ENCODE results near the gene FBXO41. TPM values are rescaled to one million over a fixed set of nuclear protein-coding genes. Genes with fewer than 3 reads are reported as not detected.

Gene FBXO41
- total and polyA plus RNA-seq, 2 donors (not counting 3 experiments of a cell fraction or from before 2014, with no cell fraction given), result 0.88 to 1.5 TPM

- DNase-seq (ENCODE audit: low read depth, low spot score), result peak; percentile 81
- ChIA-PET POLR2A (interaction anchor here (1.0 kb wide), 1 partner anchor 18 kb away, joined by 3 read pairs; the partner anchor contains the start of gene PRADC1), CTCF (interaction anchor here (0.6 to 2.7 kb wide), 6 partner anchors 37 to 321 kb away, joined by 3 to 100 read pairs (median 4); no protein-coding TSS in a partner anchor)
- intact Hi-C loops (cut with micrococcal nuclease), result loop anchor here (1.0 kb wide), 2 partner anchors 19 to 37 kb away; partner anchors contain the start of gene PRADC1
- dilution Hi-C loops (cut with MboI; ENCODE audit: extremely low pct_ligation_motif_present, low sequenced_read_pairs), result no loop called here
- BruUV-seq (replicated peaks), result TSS peak; percentile 60
- peak within 1 kb of the TSS; percentile 85 for H2AFZ ChIP-seq (ENCODE audit: low read depth, low read length)
- H3K9me1 ChIP-seq (replicated peaks; ENCODE audit: control insufficient read depth, extremely low read depth, insufficient read depth, low read length), result no peaks in the 10 kb centered on the region
- peaks cover 9% of the 10 kb centered on the region for H3K4me1 ChIP-seq (ENCODE audit: control insufficient read depth, extremely low read depth, insufficient read depth, low read length)
- H3K9ac ChIP-seq (replicated peaks; ENCODE audit: extremely low read depth, insufficient read depth, low read length), result peak within 1 kb of the TSS; percentile 86
- H3K27me3 ChIP-seq (ENCODE audit: control insufficient read depth in 2 of 2, insufficient read depth in 2 of 2, low read length in 2 of 2), result no peaks in the 10 kb centered on the region
- peak within 1 kb of the TSS; percentile 80 to 87 (median 86) for H3K4me3 ChIP-seq (replicated peaks in 1 of 3; ENCODE audit: insufficient read depth in 1 of 3, low read depth in 1 of 3, low read length in 3 of 3)
- FAIRE-seq, result peak; percentile 90
- TF ChIP-seq EZH2 (IDR thresholded peaks at IDR 0.05; ENCODE audit: borderline replicate concordance, low read depth, low read length, severe bottlenecking) (no peak), JUN (IDR thresholded peaks at IDR 0.05; ENCODE audit: borderline replicate concordance, insufficient read depth, insufficient read length, low read depth) (no peak), CTCF (IDR thresholded peaks at IDR 0.05; ENCODE audit: extremely low read depth in 1 of 2, insufficient read depth in 1 of 2, low read depth in 1 of 2, low read length in 2 of 2) (no peak), MYC (IDR thresholded peaks at IDR 0.05; ENCODE audit: low read depth, low read length) (peak; percentile 79), POLR2AphosphoS5 (IDR thresholded peaks at IDR 0.05; ENCODE audit: insufficient read depth, low read depth, low read length) (peak; percentile 82), POLR2A (IDR thresholded peaks at IDR 0.05; ENCODE audit: low read depth, low read length) (peak; percentile 88), GATA2 (IDR thresholded peaks at IDR 0.05; ENCODE audit: insufficient read depth, insufficient read length, low read depth, low read length) (no peak), MAX (IDR thresholded peaks at IDR 0.05; ENCODE audit: insufficient read depth, insufficient read length) (peak; percentile 89), FOS (IDR thresholded peaks at IDR 0.05; ENCODE audit: borderline replicate concordance, insufficient read depth, low read length) (no peak)
- peak within 1 kb of the TSS; percentile 90 for H3K4me2 ChIP-seq (ENCODE audit: insufficient read depth, low read length)
- peaks cover 0 to 2% of the 10 kb centered on the region in 2 experiments for H3K36me3 ChIP-seq (ENCODE audit: control insufficient read depth in 2 of 2, extremely low read depth in 1 of 2, insufficient read depth in 2 of 2, low read length in 2 of 2)
- no peaks in the 10 kb centered on the region for H4K20me1 ChIP-seq (replicated peaks; ENCODE audit: control insufficient read depth, extremely low read depth, insufficient read depth, low read length)
- peak within 1 kb of the TSS; percentile 70 for H3K27ac ChIP-seq (ENCODE audit: insufficient read depth, low read depth, low read length)
- peaks cover 16% of the 10 kb centered on the region for H3K79me2 ChIP-seq (ENCODE audit: control insufficient read depth, insufficient read depth, low read length)
- no peaks in the 10 kb centered on the region for H3K9me3 ChIP-seq (replicated peaks; ENCODE audit: control insufficient read depth, insufficient read depth, low read length)
Observed at GRCh38 chr2:73214120-73215035, 69.9 kb downstream of the FBXO41 start, which contains the start of gene SMYD5. TSS of gene SMYD5 (plus strand) at chr2:73214245. CDS start at chr2:73214267, 22 bp downstream.
